Adrenal gland (tissue), 5 donors: Measurements from ENCODE around the gene MAST2.

ENCODE experiments used
- POLR2A ChIP-seq, 2 donors: fragments of 450-650 bp; IDR thresholded peaks; one replicate each; pipeline ENCODE4 v1.6.1; 2017; ENCODE audit warnings: antibody characterized with exemption in 2 of 2, mild to moderate bottlenecking in 2 of 2, moderate library complexity in 1 of 2
- TF ChIP-seq, protein P1 (sequence below), 6 experiments: fragments of 450-650 bp in 4 of 6; fragments of 200-600 bp in 2 of 6; sonication (generic) in 1 of 6; IDR thresholded peaks; 1 replicate in 5 of 6; 2 replicates in 1 of 6; pipeline versions ENCODE4 v1.5.1 to v1.8.0; 2016 to 2021; ENCODE audit warnings: antibody characterized with exemption in 6 of 6, mild to moderate bottlenecking in 2 of 6, moderate library complexity in 1 of 6
- donor health status: DM: no; HTN: no; CAD: no.

- TF ChIP-seq POLR2A (IDR thresholded peaks at IDR 0.05) = no peak
- TF ChIP-seq, protein P1, sequence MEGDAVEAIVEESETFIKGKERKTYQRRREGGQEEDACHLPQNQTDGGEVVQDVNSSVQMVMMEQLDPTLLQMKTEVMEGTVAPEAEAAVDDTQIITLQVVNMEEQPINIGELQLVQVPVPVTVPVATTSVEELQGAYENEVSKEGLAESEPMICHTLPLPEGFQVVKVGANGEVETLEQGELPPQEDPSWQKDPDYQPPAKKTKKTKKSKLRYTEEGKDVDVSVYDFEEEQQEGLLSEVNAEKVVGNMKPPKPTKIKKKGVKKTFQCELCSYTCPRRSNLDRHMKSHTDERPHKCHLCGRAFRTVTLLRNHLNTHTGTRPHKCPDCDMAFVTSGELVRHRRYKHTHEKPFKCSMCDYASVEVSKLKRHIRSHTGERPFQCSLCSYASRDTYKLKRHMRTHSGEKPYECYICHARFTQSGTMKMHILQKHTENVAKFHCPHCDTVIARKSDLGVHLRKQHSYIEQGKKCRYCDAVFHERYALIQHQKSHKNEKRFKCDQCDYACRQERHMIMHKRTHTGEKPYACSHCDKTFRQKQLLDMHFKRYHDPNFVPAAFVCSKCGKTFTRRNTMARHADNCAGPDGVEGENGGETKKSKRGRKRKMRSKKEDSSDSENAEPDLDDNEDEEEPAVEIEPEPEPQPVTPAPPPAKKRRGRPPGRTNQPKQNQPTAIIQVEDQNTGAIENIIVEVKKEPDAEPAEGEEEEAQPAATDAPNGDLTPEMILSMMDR (IDR thresholded peaks at IDR 0.05) = no peak
These were observed 53.8 kb downstream of the MAST2 start for GRCh38 chr1:45857101-45857700.
